Measurements from ENCODE around the gene NPW. TPM values are rescaled to one million over a fixed set of nuclear protein-coding genes. Genes with fewer than 3 reads are reported as not detected.

NPW gene
- total and polyA plus RNA-seq, 2 of the 8 experiments (the other 6 are each of a cell fraction or from before 2014, with no cell fraction given) = 4.0 to 10.3 TPM

GRCh38 chr16:2040787-2041522 is 21.4 kb downstream of the NPW start (continued):
- TF ChIP-seq CEBPB (IDR thresholded peaks at IDR 0.05; ENCODE audit: low read depth, low read length) (no peak), EZH2 (IDR thresholded peaks at IDR 0.05; ENCODE audit: low read depth, low read length, severe bottlenecking) (no peak)
